AG09319 (cell line): Measurements from ENCODE around the gene FREM1.

Source experiments
- DNase-seq: peaks from one replicate; pipeline ENCODE4 v3.0.0-alpha.2; 2010; ENCODE audit warnings: low read depth; ENCODE audit errors: extremely low read depth
- CTCF ChIP-seq: IDR thresholded peaks from 2 replicates; pipeline ENCODE4 v1.5.1; 2011; ENCODE audit warnings: low read depth, mild to moderate bottlenecking, inconsistent platforms, low read length, moderate library complexity

The FREM1 gene

GRCh38 chr9:14863402-14863801, 46.8 kb downstream of the FREM1 start:
- no peak for TF ChIP-seq CTCF
- no peak for DNase-seq

GRCh38 chr9:14857449-14858305, 52.6 kb downstream of the FREM1 start:
- DNase-seq, result no peak
- TF ChIP-seq CTCF, result no peak

GRCh38 chr9:14849851-14850250, 60.4 kb downstream of the FREM1 start:
- TF ChIP-seq CTCF, result no peak
- no peak for DNase-seq

GRCh38 chr9:14849296-14849695, 60.9 kb downstream of the FREM1 start:
- TF ChIP-seq CTCF, result no peak
- no peak for DNase-seq

GRCh38 chr9:14846871-14847311, 63.3 kb downstream of the FREM1 start:
- TF ChIP-seq CTCF, result peak; percentile 87
- peak; percentile 1 for DNase-seq

- no peak for DNase-seq
- TF ChIP-seq CTCF, result no peak
Measured at GRCh38 chr9:14843163-14843562, 67.1 kb downstream of the FREM1 start.

- no peak for DNase-seq
- TF ChIP-seq CTCF, result no peak
Measured at GRCh38 chr9:14842269-14842668, 68.0 kb downstream of the FREM1 start.
